Measurements from ENCODE around the gene FAM151A.

FAM151A gene

GRCh38 chr1:54623216-54624007, at the start of gene FAM151A:
TSS of gene FAM151A (minus strand) at chr1:54623525. CDS start at chr1:54623395, 130 bp downstream.
- DNase-seq: no peak

GRCh38 chr1:54671985-54672608, 48.8 kb upstream of the FAM151A start:
- peak; percentile 2 for DNase-seq

- DNase-seq: no peak
Observed at GRCh38 chr1:54668567-54668966, 45.2 kb upstream of the FAM151A start.

- no peak for DNase-seq
Observed at GRCh38 chr1:54667797-54668196, 44.5 kb upstream of the FAM151A start.

GRCh38 chr1:54666333-54666732, 43.0 kb upstream of the FAM151A start:
- DNase-seq: no peak

GRCh38 chr1:54665852-54666251, 42.5 kb upstream of the FAM151A start:
- no peak for DNase-seq

GRCh38 chr1:54664364-54664763, 41.0 kb upstream of the FAM151A start:
- no peak for DNase-seq

- no peak for DNase-seq
Observed at GRCh38 chr1:54663725-54664124, 40.4 kb upstream of the FAM151A start.

GRCh38 chr1:54658164-54658913, 35.0 kb upstream of the FAM151A start:
- no peak for DNase-seq

GRCh38 chr1:54653036-54653435, 29.7 kb upstream of the FAM151A start:
- DNase-seq: no peak

GRCh38 chr1:54652168-54652567, 28.8 kb upstream of the FAM151A start:
- no peak for DNase-seq

- DNase-seq: no peak
Observed at GRCh38 chr1:54651608-54652007, 28.3 kb upstream of the FAM151A start.

GRCh38 chr1:54650417-54650816, 27.1 kb upstream of the FAM151A start:
- DNase-seq: no peak

- DNase-seq: no peak
Observed at GRCh38 chr1:54649921-54650320, 26.6 kb upstream of the FAM151A start.

- no peak for DNase-seq
Observed at GRCh38 chr1:54649130-54649898, 26.0 kb upstream of the FAM151A start.

- no peak for DNase-seq
Observed at GRCh38 chr1:54645806-54646676, 22.7 kb upstream of the FAM151A start.

GRCh38 chr1:54643736-54644135, 20.4 kb upstream of the FAM151A start:
- no peak for DNase-seq

- DNase-seq: no peak
Observed at GRCh38 chr1:54640863-54641836, 17.8 kb upstream of the FAM151A start, which contains the start of gene MROH7. TSS of gene MROH7 (plus strand) at chr1:54641786. CDS start at chr1:54652927, 11,141 bp downstream.

- DNase-seq: no peak
Observed at GRCh38 chr1:54640361-54640760, 17.0 kb upstream of the FAM151A start.

Measured in NCI-H187 treated with DMSO at 0.1 percent for 48 hours (cell line).